ENCODE data around the gene CCR5AS.
"Not testable (repeated sequence)": the region's sequence is repeated elsewhere in the genome, so short reads cannot be mapped to it uniquely, and the experiment has no call there.

Gene CCR5AS

DNA sequence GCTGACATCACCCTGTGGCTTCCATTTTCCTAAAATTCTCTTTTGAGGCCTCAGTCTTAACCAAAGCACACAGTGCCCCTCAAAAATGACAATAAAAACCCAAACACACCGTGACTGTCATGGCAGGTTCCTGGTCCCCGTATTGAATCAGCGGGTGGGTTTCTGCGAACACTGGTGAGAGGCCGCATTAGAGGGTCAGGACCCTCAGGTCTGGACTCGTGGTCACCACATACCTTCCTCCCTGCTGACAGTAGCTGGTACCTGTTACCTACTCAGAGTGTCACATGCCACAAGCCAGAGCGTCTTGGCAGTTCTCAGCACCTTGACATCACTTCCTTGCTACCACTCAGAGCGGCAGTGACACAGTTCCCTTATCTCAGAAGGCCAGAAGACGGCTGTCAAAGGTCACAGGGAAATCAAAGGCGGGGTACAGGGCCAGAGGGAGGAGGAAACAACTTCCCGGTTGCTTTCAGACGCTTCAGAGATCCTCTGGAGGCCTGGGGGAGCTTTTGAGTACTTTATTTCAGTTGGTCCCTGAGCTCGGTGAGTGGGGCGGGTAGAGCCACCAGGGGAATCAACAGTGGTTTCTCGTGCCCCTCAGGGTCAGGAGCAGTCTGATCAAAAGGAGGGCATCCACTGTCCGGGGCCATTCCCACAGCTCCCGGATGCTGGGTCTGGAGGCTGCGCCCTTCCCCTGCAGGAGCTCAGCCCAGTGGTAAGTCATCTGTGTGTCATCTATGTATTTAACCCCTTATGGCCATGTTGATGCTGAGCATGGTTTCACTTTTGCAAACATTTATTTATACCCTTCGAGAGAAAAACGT lies at the start of gene CCR5AS, which contains the start of gene CCRL2:
Gene CCR5AS (minus strand): TSS at position 279 of the 824 bp plus-strand sequence.
Gene CCRL2 (plus strand): TSS at position 472 of the 824 bp plus-strand sequence. CDS start 821 bp downstream, outside the sequence.
- in situ Hi-C loops (cut with MboI; ENCODE audit: low sequenced_read_pairs): no loop called here

DNA sequence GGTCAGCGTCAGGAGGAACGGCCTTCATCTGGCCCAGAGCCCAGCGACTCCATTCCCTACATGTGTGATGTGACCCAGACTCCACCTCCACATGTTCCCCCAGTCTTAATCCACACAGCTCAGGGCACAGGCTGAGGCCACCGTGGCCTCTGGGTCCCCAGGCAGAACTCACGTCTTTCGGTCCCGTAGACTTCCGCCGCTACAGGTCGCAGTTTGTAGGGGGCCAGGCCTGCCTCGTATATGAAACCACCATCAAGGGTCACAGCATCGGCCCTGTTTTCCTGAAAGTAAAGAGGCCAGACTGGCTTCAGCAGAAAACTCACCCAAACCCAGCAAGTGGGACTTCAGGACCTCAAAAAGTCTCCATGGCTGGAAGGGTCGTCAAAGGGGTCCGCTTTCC lies 49.3 kb upstream of the CCR5AS start:
- in situ Hi-C loops (cut with MboI; ENCODE audit: low sequenced_read_pairs): no loop called here

DNA sequence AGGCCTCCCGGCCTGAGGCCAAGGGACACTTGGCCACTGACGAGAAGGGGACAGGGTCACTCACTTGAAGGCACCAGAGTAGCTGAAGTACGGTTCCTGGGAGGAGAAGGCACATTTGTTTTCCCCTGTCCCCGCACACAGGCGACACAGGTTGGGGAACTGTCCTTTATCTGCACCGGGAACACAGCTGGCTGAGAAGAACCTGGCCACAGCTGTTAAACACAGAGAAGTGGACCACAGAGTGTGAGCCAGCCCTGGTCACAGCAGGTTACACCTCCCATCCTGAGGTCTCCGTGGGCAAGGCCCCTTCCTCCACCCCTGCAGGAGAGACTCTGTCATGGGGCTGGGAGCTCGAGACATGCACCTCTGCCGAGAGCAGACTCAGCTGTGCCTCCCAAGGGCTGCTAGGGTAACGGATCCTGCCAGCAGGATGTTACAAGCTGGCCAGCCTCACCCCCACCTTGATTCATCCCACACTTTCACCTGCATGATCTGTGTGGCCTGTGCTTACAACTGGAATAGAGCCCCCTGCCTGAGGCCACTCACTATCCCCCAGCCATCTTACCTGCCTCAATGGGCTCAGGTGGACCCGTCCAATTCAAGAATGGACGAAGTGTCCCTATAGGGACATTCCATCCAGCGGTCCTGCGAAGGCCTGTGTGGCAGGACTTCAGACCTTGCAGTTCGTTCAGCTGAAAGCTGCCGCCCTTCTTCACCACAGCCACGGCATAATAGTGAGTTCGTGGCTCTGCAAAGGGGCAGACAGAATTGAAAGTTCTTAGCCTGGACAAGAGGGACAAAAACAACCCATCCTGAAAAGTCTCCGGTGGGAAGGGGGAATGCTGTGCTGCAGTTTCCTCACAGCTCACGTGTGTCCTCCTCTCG lies 48.6 kb upstream of the CCR5AS start:
- in situ Hi-C loops (cut with MboI; ENCODE audit: low sequenced_read_pairs): no loop called here

DNA sequence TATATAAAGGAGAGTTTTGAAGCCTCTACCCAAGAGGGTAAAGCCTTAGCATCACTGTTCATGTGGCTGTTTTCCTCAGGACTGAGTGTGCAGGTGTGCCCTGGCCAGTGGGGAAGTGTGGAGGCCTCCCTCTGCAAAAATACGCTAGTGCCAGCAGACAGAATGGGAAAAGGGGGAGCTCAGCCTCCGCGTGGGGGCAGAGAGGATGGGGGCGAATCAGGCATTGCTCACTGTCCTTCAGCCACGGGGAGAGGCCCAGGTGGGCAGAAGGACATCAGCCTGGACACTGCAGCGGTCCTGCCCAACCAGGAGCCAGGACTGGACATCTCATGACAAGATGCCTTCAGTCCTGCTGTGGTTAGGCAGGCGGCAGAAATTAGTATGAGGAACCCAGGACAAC lies 47.7 kb upstream of the CCR5AS start:
- in situ Hi-C loops (cut with MboI; ENCODE audit: low sequenced_read_pairs): no loop called here

DNA sequence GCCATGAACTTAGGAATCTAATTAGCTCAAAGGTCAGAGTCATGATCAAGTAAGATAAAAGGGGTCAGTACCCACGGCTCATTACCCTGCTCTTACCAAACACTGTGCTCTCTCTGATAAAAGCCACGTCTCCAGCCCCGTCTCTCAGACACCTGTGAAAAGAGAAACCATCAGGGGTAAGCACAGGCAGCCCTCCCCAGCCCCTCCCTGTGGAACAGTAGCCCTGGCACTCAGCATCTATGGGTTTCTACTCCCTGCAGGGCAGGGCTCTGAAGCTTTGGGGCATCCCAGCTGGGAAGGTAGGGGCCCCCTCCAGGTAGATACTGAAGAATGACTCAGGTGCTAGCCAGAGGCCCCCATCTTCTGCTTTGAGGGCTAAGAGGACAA lies 47.3 kb upstream of the CCR5AS start:
- in situ Hi-C loops (cut with MboI; ENCODE audit: low sequenced_read_pairs): no loop called here

DNA sequence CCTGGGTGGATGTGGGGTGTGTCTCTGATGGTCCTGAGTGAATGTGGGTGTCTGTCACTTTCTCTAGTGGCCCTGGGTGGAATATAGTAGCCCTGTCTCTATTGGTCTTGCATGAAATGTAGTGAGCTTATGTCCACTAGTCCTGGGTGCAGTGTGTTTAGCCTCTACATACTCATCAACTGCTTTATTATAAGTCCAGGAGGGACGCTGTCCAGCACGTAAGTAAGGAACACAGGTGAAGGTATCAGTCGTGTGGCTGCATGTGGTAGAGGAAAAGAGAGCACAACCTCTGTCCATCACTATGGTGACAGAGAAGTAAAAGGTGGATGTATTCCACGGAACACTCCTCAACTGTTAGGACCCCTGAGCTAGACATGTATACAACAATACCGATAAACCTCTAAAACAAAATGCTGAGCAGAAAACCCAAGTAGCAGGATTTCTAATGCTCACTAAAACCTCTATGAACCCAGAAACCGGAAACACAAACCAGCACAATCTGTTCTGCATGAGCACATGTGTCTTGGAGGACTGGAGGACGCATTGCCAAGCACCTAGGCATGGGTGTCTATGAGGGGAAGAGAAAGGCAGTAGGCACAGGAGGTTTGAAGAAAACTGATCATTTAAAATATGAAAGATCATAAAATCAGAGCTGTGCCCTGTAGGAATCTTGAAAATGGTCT lies 46.8 kb upstream of the CCR5AS start:
- in situ Hi-C loops (cut with MboI; ENCODE audit: low sequenced_read_pairs): no loop called here

DNA sequence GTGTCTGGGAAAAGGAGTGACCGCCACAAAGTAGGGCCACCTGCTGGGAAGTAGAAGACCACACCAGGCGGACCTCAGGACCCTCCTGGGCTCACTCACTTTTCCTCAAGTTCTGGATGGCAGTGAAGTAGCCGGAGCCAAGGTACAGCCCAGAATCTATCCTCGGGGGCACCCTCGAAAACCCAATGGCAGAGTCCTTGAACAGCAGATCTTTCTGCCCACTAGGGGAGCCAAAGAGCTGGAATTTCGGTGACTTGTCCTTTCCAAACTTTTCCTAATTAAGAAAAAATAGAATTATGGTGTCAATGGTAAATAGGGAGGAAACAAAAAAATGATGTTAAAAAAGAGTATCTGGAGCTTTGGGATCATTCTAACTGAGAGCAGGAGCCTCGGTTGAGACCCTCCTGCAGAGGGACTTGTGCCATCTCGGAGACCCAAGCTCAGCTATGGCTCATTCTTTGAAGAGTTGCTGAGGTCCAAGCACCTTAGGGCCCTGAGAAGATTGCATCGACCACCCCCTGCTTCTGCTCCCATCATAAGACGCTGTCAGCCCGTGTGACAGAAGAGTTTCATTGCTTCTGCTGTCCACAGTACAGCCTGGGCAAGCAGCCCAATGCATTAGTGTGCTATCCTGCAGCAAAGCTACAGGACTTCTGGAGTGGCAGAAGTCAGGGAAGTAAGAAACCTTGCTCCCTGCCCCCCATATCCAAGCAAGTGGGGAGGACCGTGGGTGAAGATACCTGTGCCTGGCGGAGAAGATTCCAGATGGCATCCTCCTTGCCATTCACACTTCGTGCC lies 43.1 kb upstream of the CCR5AS start:
- in situ Hi-C loops (cut with MboI; ENCODE audit: low sequenced_read_pairs): no loop called here

DNA sequence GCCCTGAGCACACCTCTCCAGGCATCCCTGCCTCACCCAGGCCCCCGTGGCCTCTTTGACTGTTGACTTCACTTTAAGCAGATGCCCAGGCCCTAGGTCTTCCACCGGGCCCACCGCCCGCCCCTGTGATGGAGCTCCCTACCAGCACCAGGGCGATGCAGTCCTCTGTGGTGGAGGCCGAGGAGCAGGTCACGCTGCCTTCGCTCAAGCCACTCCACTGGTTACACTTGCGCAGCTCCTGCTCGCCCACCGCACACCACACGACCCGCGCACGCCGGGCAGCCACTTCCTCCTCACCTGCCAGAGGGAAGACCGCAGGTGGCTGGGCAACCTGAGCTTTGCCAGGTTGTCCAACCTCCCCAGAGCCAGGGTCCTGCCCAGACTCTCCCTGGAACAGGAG lies 41.9 kb upstream of the CCR5AS start:
- in situ Hi-C loops (cut with MboI; ENCODE audit: low sequenced_read_pairs): no loop called here

DNA sequence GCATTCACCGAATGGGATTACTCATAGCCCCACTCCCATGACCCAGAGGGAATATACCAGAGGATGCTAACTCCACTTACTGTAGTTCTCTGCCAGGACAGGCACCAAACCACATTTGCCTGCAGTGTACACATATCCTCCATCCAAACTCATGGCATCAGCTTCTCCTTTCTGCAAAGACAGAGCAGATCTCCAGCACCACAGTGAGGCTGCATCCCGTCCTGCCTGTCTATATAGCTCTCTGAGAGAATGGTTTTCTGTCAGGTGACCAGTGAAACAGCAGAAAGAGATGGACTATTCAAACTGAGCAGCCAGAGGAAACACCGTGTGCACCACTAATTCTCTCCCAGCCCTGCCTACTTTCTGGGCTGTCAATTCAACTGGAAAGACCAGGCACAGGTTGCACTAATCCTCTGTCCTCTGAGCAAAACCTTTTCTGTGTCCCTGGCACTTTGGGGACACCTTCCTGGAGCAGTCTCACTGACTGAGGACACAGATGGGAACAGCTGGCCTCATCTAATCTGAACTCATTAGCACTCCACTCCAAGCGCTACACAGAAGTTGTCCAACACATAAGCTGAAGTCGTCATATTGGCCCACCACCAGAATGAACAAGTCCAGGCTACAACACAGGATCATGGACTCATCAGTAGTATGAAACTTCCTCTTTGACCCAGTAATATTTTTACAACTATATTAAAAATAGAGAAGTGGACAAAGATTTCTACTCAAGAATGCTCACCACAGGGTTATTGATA lies 40.5 kb upstream of the CCR5AS start:
- in situ Hi-C loops (cut with MboI; ENCODE audit: low sequenced_read_pairs): no loop called here

DNA sequence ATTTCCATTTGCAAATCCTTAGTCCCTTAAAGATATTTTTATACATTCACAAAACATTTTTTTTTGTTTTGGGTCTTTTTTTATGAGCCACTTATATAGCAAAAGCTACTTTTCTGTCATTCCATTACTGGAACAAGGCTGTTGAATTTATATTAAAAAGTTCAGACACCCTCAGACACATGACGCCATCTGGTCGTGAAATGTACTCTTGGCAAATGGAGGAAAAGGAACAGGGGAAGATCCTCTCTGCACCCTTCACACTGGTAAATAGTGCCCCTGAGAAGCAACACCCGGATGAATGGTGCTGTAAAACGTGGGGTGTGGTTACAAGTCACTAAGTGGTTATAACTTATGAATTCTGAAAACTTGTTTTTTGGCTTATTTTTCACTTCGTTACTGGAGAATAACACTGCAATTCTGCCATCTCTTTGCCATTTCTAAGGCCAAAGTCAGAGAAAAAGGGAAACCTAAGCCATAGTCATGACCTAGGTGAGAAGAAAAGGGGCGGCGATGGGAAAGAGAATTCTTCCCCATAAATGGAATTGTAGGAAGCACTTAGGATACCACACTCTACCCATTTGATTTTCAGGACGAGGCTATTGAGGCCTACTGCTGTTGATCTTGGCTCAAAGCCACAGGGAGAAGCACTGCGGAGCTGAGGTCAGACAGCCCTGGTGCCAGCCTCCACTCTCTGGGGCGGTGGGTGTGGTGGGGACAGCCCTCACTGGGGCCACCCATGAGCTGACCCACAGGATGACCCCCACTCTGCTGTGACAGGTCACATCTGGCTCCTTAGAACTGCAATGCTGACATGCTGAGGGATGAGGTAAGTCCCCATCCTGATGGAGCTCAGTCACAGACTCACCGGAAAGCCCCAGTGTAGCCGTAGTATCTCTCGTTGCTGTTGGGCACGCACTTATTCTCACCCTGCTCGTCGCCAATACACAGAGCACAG lies 36.0 kb upstream of the CCR5AS start:
- in situ Hi-C loops (cut with MboI; ENCODE audit: low sequenced_read_pairs): no loop called here

DNA sequence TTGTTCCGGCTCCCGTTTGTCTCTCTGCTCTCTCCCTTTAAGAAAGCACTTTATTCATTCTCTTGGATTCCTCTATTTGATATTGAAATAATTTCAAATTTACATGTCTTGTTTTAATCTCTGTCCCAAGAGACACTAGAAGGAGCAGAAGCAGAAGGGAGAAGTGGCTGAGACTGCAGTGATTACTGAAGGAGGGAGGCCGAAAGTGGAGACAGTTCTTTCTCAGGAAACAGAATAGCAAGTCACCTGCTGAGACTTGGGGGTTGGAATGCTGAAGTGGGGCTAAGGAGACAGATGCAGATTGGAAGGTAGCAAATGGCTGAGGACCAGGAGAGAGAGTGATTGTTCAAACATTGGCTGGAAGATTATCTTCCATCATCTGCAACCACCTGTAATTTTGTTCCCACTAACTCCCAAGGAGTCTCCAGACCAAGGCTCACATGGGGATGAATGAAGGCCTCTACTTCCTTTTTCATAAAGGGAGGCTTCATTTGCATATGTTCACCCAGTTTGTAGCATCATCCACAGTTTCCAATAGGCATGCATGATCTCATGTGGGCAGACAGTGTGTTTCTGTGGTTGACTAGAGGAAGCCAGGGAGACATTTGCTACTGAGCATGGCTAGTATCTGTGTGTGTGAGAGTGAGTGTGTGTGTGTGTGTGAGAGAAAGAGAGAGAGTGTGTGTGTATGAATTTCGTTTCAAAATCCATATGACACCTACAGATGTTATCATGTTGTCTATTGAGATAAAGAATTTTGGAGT lies 33.8 kb upstream of the CCR5AS start:
- in situ Hi-C loops (cut with MboI; ENCODE audit: low sequenced_read_pairs): no loop called here

DNA sequence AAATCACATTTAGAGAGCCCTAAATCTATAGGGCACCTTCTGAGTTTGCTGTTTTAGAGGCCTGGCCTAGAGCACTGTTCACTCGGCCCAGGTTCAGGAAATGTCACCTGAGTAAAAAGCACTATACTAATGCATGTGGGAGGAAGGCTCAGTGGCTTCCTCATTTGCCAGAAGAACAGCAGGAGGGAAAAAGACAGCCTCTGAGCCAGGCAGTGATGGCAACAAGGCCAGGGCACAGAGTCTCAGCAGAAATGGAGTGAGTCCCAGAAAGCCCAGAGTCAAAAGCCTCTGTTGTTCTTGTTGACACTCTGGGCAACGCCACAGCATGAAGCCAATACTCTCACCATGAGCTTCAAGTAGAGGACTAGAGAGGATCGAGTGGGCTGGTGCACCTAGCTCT lies 32.0 kb upstream of the CCR5AS start:
- in situ Hi-C loops (cut with MboI; ENCODE audit: low sequenced_read_pairs): no loop called here

DNA sequence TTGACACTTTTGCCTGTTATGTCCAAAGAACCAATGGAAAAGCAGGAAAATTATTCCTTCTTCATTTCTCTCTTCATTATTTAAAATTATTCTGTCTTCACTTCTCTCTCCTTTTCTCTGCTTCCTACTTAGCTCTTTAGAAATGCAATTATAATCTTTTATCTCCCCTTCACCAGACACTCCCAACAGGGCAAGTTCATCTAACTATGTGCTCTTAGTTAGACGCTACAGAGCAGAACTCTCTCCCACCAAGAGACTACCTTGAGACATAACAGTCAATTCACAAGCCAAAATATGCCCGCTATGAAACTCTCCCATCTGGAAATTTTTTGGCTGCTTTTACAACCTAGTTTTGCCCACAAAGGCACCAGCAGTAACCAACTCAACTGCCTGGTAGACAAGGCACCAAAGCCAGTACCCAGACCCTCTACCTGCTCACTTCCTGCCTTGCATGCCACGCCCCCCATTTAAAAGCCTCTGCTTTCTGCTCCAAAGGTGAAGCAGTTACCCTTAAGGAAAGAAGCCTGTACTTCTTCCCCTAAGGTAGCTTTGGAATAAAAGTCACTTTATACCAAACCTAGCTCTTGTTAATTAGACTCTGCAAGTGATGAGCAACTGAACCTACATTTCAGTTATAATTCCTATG lies 28.3 kb upstream of the CCR5AS start:
- in situ Hi-C loops (cut with MboI; ENCODE audit: low sequenced_read_pairs): no loop called here

DNA sequence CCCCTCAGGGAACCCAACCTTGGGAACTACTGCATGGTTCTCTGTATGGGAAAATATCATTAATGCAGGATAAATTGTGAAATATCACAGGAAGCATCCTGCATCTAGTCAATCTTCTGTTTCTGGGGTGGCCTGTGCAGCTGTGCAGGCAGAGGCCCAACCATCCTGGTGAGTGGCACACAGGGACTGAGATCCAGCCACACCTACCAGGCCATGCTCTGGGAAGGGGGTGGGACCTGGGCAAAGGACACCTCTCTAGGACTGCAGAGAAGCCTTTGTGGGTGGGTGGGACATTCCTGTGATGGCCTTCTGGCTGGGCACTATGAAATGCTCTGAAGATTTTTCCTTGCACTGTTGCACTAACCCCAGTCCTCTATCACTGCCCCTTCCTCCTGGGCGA lies 27.0 kb upstream of the CCR5AS start:
- in situ Hi-C loops (cut with MboI; ENCODE audit: low sequenced_read_pairs): no loop called here

DNA sequence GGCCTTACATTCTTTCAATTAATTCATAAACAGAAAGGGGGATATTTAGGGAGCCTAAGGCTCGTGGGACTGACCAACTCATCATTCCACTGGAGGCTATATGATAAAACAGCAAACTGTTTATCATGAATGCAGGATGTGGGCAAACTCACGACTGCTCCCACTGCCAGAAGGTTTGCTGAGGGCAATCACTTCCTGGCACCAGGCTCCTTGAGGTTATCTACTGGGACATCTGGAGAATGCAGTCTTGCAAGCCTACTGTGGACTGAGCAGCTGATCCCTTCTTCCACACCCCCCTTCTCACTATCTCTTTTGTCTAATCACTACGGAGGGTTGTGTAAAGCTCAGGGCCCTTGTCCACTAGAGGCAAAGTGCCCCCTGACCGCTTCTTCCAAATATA lies 26.3 kb upstream of the CCR5AS start:
- in situ Hi-C loops (cut with MboI; ENCODE audit: low sequenced_read_pairs): not testable (repeated sequence)

DNA sequence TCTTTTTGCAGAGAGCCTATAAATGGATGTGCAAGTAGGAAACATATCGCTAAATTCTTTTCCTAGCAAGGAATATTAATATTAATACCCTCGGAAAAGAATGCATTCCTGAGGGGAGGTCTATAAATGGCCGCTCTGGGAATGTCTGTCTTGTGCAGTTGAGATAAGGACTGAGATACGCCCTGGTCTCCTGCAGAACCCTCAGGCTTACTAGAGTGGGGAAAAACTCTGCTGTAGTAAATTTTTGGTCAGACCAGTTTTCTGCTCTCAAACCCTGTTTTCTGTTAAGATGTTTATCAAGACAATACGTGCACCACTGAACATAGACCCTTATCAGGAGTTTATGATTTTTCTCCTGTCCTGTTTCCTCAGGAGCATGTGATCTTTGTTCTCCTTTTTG lies 25.0 kb upstream of the CCR5AS start:
- in situ Hi-C loops (cut with MboI; ENCODE audit: low sequenced_read_pairs): not testable (repeated sequence)

DNA sequence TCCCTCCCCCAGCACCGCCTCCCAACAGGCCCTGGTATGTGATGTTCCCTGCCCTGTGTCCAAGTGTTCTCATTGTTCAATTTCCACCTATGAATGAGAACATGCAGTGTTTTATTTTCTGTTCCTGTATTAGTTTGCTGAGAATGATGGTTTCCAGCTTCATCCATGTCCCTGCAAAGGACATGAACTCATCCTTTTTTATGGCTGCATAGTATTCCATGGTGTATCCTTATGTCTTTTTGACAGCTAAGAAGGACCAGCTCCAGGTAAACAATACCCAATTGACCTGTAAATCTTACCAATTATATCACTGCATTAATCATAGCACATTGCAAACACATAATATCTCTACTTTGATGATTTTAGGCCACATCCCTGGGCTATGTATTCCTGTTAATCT lies 24.0 kb upstream of the CCR5AS start:
- in situ Hi-C loops (cut with MboI; ENCODE audit: low sequenced_read_pairs): not testable (repeated sequence)

All from hTERT RPE-1 (cell line).